Myocyte (in vitro differentiated cells): ENCODE data around the gene REG4. TPM values are rescaled to one million over a fixed set of nuclear protein-coding genes. Genes with fewer than 3 reads are reported as not detected.
"Not testable (repeated sequence)": the region's sequence is repeated elsewhere in the genome, so short reads cannot be mapped to it uniquely, and the experiment has no call there.

Experiments used
- DNase-seq: peaks from one replicate; pipeline ENCODE4 v3.0.0-alpha.2; 2012; ENCODE audit warnings: low read depth
- polyA plus RNA-seq: library from polyadenylated mRNA; unstranded; fragments of >200 nt; gene quantifications from one replicate; pipeline ENCODE4 v1.2.1, GENCODE V29; 2012; ENCODE audit warnings: missing spikeins
- total RNA-seq: library from RNA; depleted of rRNA; stranded (reverse); fragments of >200 nt; gene quantifications from 2 replicates; pipeline ENCODE4 v1.2.3, GENCODE V29; 2014

The REG4 gene
- total RNA-seq, result not detected in 2 replicates
- polyA plus RNA-seq, result not detected

DNA sequence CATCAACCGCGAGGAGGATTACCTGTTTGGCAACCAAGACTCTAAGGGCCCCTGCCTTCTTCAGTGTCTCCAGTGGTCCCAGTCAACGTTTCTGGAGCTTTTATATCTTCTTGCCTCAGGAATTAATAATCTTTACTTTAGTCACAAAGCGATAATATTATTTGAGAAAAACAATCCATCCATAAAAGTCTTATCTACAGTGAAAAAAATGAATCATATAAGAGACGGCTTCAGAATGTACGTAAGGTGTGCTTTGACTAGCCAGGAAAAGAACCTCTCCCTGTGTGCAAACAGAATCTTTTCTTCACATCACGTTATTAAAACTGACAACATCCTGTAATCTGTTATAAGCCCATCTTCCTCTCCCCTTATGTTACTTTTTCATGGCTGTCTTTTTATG lies at the start of gene REG4:
TSS of gene REG4 (minus strand) at position 74 of the 400 bp plus-strand sequence. CDS start 2,691 bp downstream, outside the sequence.
- no peak for DNase-seq

DNA sequence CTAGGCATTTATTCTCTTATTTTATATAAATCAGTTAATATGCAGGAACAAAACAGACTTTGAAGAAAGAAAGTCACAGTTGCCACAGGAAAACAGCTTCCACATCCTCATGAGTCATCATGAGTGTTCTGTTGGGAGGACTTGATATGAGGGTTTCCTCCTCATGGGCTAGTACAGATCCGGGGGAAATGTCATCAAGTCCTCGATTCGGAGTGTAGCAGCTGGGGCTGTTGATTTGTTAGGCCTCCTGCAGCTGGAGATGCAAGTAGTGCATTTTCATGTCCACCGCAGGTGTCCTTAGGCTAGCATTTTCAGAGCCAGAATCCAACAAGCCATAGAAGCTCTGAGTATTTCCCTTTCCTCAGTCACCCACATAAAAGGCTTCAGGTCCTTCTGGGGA lies 48.4 kb upstream of the REG4 start:
- DNase-seq, result peak; percentile 62

DNA sequence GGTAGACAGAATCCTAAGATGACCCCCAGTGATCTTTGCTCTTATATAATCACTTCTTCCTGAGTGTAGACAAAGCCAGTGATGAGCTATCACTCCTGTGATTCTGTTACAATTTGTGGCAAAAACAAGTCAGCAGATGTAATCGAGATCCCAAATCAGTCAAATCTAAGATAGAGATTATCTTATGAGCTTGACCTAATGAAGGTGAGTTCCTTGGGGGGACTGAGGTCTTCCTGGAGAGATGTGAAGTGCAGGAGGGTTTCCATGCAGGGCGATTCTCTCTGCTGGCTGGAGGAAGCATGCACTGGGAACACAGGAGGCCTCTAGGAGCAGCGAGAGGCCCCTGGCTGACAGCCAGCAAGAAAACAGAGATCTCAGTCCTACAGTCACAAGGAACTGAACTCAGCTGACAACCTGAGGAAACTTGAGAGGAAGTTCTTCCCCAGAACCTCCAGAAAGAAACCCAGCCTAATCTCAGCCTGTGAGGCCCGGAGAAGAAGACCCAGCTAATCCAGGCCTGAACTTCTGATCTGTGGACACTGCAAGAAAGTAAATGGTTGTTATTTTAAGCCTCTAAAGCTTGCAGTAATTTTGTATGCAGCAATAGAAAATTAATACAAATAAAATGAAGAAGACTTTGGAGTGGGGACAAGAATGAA lies 47.4 kb upstream of the REG4 start:
- not testable (repeated sequence) for DNase-seq

DNA sequence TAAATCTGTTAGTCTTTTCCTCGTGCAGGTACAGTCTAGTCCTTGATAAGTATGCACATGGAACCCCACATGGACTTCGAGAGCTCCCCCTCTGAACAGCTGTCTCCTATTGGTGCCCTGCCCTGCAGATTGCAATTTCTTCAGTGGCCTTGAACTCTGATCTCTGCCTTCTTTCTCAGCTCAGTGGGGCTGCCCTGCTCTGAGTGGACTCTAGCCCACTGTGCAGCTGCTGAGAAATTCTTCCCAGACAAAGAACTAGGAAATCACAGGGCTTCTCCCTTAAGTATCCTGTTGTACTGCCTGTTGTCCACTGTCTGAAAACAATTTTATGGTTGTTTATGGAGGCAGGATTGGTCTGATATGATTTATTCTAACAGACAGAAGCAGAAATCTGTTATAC lies 46.9 kb upstream of the REG4 start:
- DNase-seq, result no peak

GRCh38 chr1:119853155-119853554 lies 41.9 kb upstream of the REG4 start:
- no peak for DNase-seq

DNA sequence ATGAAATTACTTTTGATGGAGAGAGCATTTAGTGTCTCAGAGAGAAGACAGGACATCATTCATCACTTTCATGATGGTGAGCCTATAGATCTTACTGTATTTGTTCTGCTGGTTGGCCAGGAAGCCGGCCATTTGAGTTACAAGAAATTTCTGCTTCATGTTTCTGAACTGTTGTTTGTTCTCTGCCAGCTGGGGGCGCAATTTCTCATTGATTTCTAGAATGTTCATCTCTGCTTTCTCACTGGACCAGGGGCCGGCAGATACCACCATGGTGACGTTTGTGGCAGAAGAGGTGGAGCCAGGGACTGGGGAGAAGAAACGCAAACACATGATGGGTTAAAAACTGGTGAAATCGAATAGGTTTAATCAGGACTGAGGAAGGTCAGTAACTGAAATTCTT lies 32.9 kb upstream of the REG4 start:
- DNase-seq, result not testable (repeated sequence)

DNA sequence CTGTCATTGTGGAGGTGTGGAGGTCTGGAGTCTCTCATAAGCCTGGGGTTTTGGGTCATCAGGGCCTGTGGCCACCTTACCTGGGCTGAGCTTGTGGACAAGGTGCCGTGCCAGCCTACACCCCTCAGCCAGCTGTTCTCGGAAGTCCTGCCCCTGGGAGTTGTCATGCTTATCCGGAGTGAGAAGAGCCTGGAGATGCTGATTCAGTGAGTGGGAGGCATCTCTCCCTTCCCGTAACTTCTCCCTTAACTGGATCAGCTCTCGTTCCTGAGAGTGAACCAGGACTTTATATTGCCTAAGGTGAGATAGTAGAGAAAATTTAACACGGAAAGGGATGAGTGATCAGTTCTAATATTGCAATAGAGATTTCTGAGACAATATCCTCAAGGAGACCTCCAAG lies 30.0 kb upstream of the REG4 start:
- DNase-seq, result no peak

DNA sequence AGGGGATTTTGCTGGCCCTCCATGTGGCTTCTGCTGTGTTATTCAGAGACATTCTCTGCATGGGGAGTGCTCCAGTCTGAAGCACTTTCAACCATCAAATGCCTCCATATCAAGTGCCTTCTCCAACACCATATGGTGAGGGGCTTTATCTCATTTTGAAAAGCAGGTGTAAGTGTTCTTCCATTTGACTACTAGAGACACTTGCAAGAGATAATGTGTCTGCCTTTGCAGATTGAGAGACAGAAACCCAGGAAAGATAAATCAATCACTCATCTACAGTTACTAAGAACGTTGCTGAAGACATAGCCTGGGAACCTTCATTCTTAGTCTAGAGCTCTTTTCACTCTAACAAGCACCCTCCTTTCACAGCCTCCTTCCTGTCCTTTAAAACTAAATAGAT lies 29.5 kb upstream of the REG4 start:
- DNase-seq, result no peak

DNA sequence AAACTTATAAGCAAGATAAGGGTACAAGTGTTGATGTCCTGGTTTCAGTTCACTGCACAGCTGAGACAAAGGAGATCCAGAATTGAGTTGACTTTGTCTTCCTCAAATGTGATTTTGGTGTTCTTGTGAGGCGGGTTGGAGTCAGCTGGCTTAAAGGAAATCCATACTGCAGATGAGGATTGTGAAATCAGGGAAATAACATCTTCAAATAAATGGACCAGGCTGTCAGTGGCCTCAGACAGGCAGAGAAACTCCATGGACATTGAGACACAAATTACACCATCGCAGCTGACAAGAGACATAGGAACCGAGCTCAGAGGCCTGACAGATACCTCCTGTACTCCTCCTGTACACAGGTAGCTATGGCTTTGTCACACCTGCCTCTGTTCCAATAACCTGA lies 27.0 kb upstream of the REG4 start:
- no peak for DNase-seq

- no peak for DNase-seq
Observed at GRCh38 chr1:119834990-119835389, 23.7 kb upstream of the REG4 start.

- no peak for DNase-seq
Observed at GRCh38 chr1:119831027-119831426, 19.8 kb upstream of the REG4 start.

DNA sequence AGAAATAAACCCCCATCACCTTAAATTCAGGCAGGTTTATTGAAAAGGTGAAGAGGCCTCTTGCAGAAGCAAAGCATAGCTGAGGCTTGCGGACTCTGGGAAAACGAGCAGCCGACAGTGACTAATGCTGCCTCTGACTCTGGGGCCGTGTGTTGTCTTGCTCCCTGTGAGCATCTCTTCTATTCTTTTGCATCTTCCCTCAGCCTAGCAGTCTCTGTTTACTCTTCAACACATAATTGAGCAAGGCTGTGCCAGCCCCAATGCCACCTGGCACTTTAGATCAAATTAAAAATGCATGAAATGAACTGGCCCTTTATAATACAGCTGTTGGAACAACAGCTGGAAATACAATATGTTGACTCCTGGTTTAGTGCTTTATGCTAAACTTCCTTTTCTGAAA lies 18.4 kb upstream of the REG4 start:
- peak; percentile 61 for DNase-seq

GRCh38 chr1:119829006-119829405 lies 17.7 kb upstream of the REG4 start:
- not testable (repeated sequence) for DNase-seq

GRCh38 chr1:119828266-119828665 lies 17.0 kb upstream of the REG4 start:
- DNase-seq, result no peak

- DNase-seq, result no peak
Observed at GRCh38 chr1:119827010-119827409, 15.8 kb upstream of the REG4 start.

DNA sequence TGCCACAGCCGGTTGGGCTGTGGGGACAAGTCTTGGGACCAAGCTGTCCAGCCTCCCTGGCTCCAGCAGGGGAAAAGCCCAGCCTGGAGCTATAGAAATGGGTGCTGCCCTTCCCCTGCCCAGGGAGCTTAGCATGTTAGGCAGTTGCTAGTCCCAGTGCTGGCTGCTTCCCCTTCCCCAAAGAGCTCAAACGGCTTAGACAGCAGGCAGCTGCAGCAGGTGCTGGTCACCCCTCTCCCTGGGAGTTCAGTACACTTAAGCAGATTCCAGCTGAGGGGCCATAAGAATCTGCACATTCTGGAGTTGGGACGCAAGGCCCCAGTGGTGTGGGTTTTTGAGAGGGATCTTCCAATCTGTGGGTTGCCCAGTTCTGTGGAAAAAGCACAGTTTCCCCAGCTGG lies 11.1 kb upstream of the REG4 start:
- peak; percentile 23 for DNase-seq

GRCh38 chr1:119818181-119818580 lies 6.9 kb upstream of the REG4 start:
- no peak for DNase-seq

- DNase-seq, result no peak
Observed at GRCh38 chr1:119816407-119816806, 5.1 kb upstream of the REG4 start.

DNA sequence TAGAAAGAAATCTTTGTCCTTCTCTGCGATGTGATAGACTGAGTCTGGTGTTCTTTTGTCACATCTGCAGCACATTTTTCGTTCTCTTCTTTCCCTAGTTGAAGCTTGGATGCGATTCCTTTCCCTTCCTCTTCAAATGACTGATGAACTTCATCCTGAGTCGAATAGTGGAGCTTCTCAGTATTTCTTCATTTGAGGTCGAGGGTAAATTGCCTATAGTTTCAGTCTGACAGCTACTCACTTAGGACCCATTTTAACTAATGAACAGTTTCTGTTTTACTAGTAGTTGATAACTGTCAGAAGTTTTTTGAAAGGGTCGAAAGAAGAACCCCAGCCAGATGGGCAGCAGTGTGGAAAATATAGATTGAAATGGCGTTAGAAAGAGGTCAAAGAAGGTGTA lies 4.7 kb upstream of the REG4 start:
- DNase-seq, result no peak

GRCh38 chr1:119815361-119815760 lies 4.1 kb upstream of the REG4 start:
- peak; percentile 68 for DNase-seq

GRCh38 chr1:119814288-119814687 lies 3.0 kb upstream of the REG4 start:
- DNase-seq, result no peak

DNA sequence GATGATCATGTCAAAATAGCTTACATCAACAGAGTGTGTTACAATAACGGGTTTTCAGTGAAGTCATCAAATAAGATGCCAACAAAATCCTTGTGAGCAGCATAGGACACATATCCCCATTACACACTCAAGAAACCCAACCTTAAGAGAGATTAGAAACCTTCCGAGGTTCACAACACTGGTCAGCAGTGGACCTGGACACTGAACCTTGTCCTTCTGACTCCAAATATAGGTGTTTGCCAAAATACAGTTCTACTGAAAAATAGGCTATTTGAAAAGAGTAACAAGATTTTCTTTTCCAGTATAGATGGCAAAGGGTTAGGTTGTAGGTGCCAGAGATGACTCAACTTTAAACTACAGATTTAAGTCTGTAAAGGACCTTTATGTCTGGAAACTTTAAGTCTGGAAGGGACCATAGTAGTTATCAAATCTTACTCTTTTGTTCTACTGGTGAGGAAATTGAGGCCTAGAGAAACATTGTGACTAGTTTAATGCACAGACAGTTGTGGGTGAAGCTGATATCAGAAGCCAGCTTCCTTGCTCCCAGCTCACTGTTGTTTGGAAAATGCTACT lies 811 bp upstream of the REG4 start:
- DNase-seq, result no peak

GRCh38 chr1:119808972-119809550 lies 2.2 kb downstream of the REG4 start:
- peak; percentile 75 for DNase-seq
